ENCODE data around the gene ZNF334.

Gene ZNF334

GRCh38 chr20:46487628-46488027 is 25.7 kb downstream of the ZNF334 start:
- no peak for DNase-seq (ENCODE audit: low read depth, low spot score)

- no peak for DNase-seq (ENCODE audit: low read depth, low spot score)
Measured at GRCh38 chr20:46485431-46485830, 27.9 kb downstream of the ZNF334 start.

- no peak for DNase-seq (ENCODE audit: low read depth, low spot score)
Measured at GRCh38 chr20:46484954-46485353, 28.4 kb downstream of the ZNF334 start.

- DNase-seq (ENCODE audit: low read depth, low spot score): no peak
Measured at GRCh38 chr20:46483879-46484278, 29.5 kb downstream of the ZNF334 start.

GRCh38 chr20:46482864-46483263 is 30.5 kb downstream of the ZNF334 start:
- no peak for DNase-seq (ENCODE audit: low read depth, low spot score)

GRCh38 chr20:46477640-46478039 is 35.7 kb downstream of the ZNF334 start:
- no peak for DNase-seq (ENCODE audit: low read depth, low spot score)

GRCh38 chr20:46477225-46477624 is 36.1 kb downstream of the ZNF334 start:
- DNase-seq (ENCODE audit: low read depth, low spot score): no peak

- DNase-seq (ENCODE audit: low read depth, low spot score): no peak
Measured at GRCh38 chr20:46468508-46468907, 44.9 kb downstream of the ZNF334 start.

GRCh38 chr20:46464451-46464850 is 48.9 kb downstream of the ZNF334 start:
- DNase-seq (ENCODE audit: low read depth, low spot score): no peak

- no peak for DNase-seq (ENCODE audit: low read depth, low spot score)
Measured at GRCh38 chr20:46463852-46464251, 49.5 kb downstream of the ZNF334 start.

- DNase-seq (ENCODE audit: low read depth, low spot score): no peak
Measured at GRCh38 chr20:46461808-46462207, 51.6 kb downstream of the ZNF334 start.

GRCh38 chr20:46458866-46459750 is 54.3 kb downstream of the ZNF334 start:
- peak; percentile 91 for DNase-seq (ENCODE audit: low read depth, low spot score)

GRCh38 chr20:46456255-46457028 is 56.9 kb downstream of the ZNF334 start:
- DNase-seq (ENCODE audit: low read depth, low spot score): no peak

- DNase-seq (ENCODE audit: low read depth, low spot score): no peak
Measured at GRCh38 chr20:46455729-46456128, 57.6 kb downstream of the ZNF334 start.

All from iPS DF 19.7 (cell line).